C4-2B (cell line): ENCODE results near the gene RPN1.

Experiments
- CTCF ChIP-seq: fragments of 450-650 bp; conservative IDR thresholded peaks from 2 replicates; pipeline ENCODE4 v1.5.1; 2017; ENCODE audit warnings: mild to moderate bottlenecking
- ZFX ChIP-seq: fragments of 450-650 bp; IDR thresholded peaks from 2 replicates; pipeline ENCODE4 v1.6.1; 2017

- peak; percentile 100 for TF ChIP-seq CTCF
- peak; percentile 81; the same call in 1 of the 2 replicates for TF ChIP-seq ZFX
These were observed 30.2 kb upstream of the RPN1 start for GRCh38 chr3:128680603-128681368.
